Loucy (cell line): ENCODE measurements around the gene CHIC2.

Experiments used
- EZH2phosphoT487 ChIP-seq: fragments of 200-600 bp; IDR thresholded peaks from 2 replicates; pipeline ENCODE4 v1.6.1; 2018; ENCODE audit warnings: antibody characterized with exemption, mild to moderate bottlenecking, moderate library complexity, borderline replicate concordance
- TF ChIP-seq, protein P1 (sequence below): fragments of 200-600 bp; sonication (generic); conservative IDR thresholded peaks from 2 replicates; pipeline ENCODE4 v1.5.1; 2014; ENCODE audit warnings: mild to moderate bottlenecking, antibody characterized with exemption, low read length

DNA sequence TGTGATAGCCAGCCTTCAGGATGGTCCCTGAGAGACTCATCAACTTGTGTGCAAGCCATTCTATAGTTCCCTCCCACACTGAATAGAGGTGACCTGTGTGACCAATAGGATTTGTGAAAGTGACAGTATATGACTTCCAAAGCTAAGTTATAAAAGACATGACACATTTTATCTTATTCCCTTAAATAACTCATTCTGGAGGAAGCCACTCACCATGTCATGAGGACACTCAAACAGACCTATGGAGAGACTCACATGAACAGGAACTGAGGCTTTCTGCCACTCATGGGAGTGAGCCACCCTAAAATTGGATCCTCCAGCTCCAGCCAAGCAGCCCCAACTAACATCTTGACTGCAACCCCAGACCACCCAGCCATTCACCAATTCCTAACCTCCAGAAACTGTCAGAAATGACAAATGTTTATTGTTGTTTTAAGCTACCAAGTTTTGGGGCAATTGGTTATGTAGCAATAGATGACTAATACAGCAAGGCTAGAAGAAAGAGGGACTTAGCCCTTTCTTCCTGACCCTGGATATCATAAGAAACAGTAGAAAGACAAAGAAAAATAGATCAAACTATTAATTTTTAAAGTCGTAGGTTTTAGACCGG, 9.0 kb upstream of the CHIC2 start:
- TF ChIP-seq, protein P1, sequence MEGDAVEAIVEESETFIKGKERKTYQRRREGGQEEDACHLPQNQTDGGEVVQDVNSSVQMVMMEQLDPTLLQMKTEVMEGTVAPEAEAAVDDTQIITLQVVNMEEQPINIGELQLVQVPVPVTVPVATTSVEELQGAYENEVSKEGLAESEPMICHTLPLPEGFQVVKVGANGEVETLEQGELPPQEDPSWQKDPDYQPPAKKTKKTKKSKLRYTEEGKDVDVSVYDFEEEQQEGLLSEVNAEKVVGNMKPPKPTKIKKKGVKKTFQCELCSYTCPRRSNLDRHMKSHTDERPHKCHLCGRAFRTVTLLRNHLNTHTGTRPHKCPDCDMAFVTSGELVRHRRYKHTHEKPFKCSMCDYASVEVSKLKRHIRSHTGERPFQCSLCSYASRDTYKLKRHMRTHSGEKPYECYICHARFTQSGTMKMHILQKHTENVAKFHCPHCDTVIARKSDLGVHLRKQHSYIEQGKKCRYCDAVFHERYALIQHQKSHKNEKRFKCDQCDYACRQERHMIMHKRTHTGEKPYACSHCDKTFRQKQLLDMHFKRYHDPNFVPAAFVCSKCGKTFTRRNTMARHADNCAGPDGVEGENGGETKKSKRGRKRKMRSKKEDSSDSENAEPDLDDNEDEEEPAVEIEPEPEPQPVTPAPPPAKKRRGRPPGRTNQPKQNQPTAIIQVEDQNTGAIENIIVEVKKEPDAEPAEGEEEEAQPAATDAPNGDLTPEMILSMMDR = no peak
- no peak for TF ChIP-seq EZH2phosphoT487
